GM18861 (cell line): ENCODE results near the gene CNTFR.

Experiments
- ATAC-seq: cut with Tn5 transposase; IDR thresholded peaks from one replicate; pipeline ENCODE4 v1.9.1; 2021; ENCODE audit not compliant: unreplicated experiment

CNTFR gene

GRCh38 chr9:34508951-34509350 lies 80.6 kb downstream of the CNTFR start:
- ATAC-seq = no peak

GRCh38 chr9:34508463-34508862 lies 81.1 kb downstream of the CNTFR start:
- ATAC-seq = no peak

GRCh38 chr9:34507966-34508365 lies 81.6 kb downstream of the CNTFR start:
- ATAC-seq = no peak

- no peak for ATAC-seq
These were observed 82.0 kb downstream of the CNTFR start for GRCh38 chr9:34507556-34507955.

GRCh38 chr9:34506623-34507022 lies 82.9 kb downstream of the CNTFR start:
- no peak for ATAC-seq

- ATAC-seq = no peak
These were observed 84.0 kb downstream of the CNTFR start for GRCh38 chr9:34505370-34506120.

GRCh38 chr9:34503406-34503805 lies 86.1 kb downstream of the CNTFR start:
- no peak for ATAC-seq

- no peak for ATAC-seq
These were observed 86.6 kb downstream of the CNTFR start for GRCh38 chr9:34502891-34503290.

GRCh38 chr9:34502471-34502870 lies 87.1 kb downstream of the CNTFR start:
- no peak for ATAC-seq

GRCh38 chr9:34501889-34502425 lies 87.6 kb downstream of the CNTFR start:
- no peak for ATAC-seq
